GM18951 (cell line): Measurements from ENCODE around the gene TNS3.

ENCODE experiments used
- POLR2A ChIP-seq: IDR thresholded peaks from 4 replicates; pipeline ENCODE4 v1.6.1; 2011; ENCODE audit warnings: mild to moderate bottlenecking; ENCODE audit not compliant: insufficient read length, insufficient read depth; ENCODE audit errors: extremely low read depth
- in situ Hi-C: fragments of 300-500 bp; cut with MboI; formaldehyde crosslinking; loops from one replicate; pipeline ENCODE4 v1.12.0; 2022; ENCODE audit warnings: low sequenced_read_pairs, mixed read lengths, inconsistent platforms; ENCODE audit not compliant: unreplicated experiment

TNS3 gene

GRCh38 chr7:47389923-47390630, 191.8 kb downstream of the TNS3 start:
- TF ChIP-seq POLR2A = no peak
- in situ Hi-C loops = no loop called here

GRCh38 chr7:47389171-47389922, 192.6 kb downstream of the TNS3 start:
- no peak for TF ChIP-seq POLR2A
- in situ Hi-C loops = no loop called here

- no peak for TF ChIP-seq POLR2A
- in situ Hi-C loops = no loop called here
Observed at GRCh38 chr7:47387506-47387905, 194.4 kb downstream of the TNS3 start.

GRCh38 chr7:47386273-47386835, 195.6 kb downstream of the TNS3 start:
- no peak for TF ChIP-seq POLR2A
- in situ Hi-C loops = no loop called here

- no peak for TF ChIP-seq POLR2A
- in situ Hi-C loops = no loop called here
Observed at GRCh38 chr7:47385536-47386125, 196.3 kb downstream of the TNS3 start.

GRCh38 chr7:47384755-47385535, 197.0 kb downstream of the TNS3 start:
- no peak for TF ChIP-seq POLR2A
- in situ Hi-C loops = no loop called here

GRCh38 chr7:47383696-47384445, 198.0 kb downstream of the TNS3 start:
- TF ChIP-seq POLR2A = no peak
- in situ Hi-C loops = no loop called here

GRCh38 chr7:47383072-47383471, 198.8 kb downstream of the TNS3 start:
- in situ Hi-C loops = no loop called here
- TF ChIP-seq POLR2A = no peak

GRCh38 chr7:47382200-47382599, 199.7 kb downstream of the TNS3 start:
- in situ Hi-C loops = no loop called here

GRCh38 chr7:47381134-47381495, 200.8 kb downstream of the TNS3 start:
- in situ Hi-C loops = no loop called here
- no peak for TF ChIP-seq POLR2A

More at GRCh38 chr7:47382200-47382599, 199.7 kb downstream of the TNS3 start:
- no peak for TF ChIP-seq POLR2A

GRCh38 chr7:47380325-47381133, 201.4 kb downstream of the TNS3 start:
- in situ Hi-C loops = no loop called here

More at GRCh38 chr7:47380325-47381133, 201.4 kb downstream of the TNS3 start:
- TF ChIP-seq POLR2A = no peak
